22Rv1 (cell line): Measurements from ENCODE around the gene ADAMTSL2.

Experiments used
- H3K27ac ChIP-seq: fragments of 450-650 bp; 2 replicates; pipeline ENCODE4 v1.5.1; 2017
- CTCF ChIP-seq: fragments of 450-650 bp; IDR thresholded peaks from 2 replicates; pipeline ENCODE4 v1.5.1; 2017; ENCODE audit warnings: mild to moderate bottlenecking
- ZFX ChIP-seq: fragments of 450-650 bp; IDR thresholded peaks from 2 replicates; pipeline ENCODE4 v1.6.1; 2017; ENCODE audit warnings: antibody characterized with exemption, borderline replicate concordance

ADAMTSL2 gene

GRCh38 chr9:133607381-133607780 lies 72.9 kb downstream of the ADAMTSL2 start:
- no peak overlapping the region for H3K27ac ChIP-seq
- TF ChIP-seq CTCF (no peak), ZFX (no peak)

- no peak overlapping the region for H3K27ac ChIP-seq
- TF ChIP-seq CTCF: no peak
- TF ChIP-seq ZFX: no peak
Observed at GRCh38 chr9:133607976-133608375, 73.5 kb downstream of the ADAMTSL2 start.

- H3K27ac ChIP-seq: no peak overlapping the region
- TF ChIP-seq ZFX: no peak
- no peak for TF ChIP-seq CTCF
Observed at GRCh38 chr9:133608382-133608781, 73.9 kb downstream of the ADAMTSL2 start.

GRCh38 chr9:133608889-133609288 lies 74.4 kb downstream of the ADAMTSL2 start:
- TF ChIP-seq ZFX (no peak), CTCF (no peak)
- no peak overlapping the region for H3K27ac ChIP-seq

- H3K27ac ChIP-seq: no peak within 1 kb of the TSS
- no peak for TF ChIP-seq ZFX
- no peak for TF ChIP-seq CTCF
Observed at GRCh38 chr9:133609311-133610098, 75.0 kb downstream of the ADAMTSL2 start, which contains the start of gene FAM163B. Gene FAM163B (minus strand): TSS chr9:133609389. CDS start chr9:133580223, 29,166 bp downstream.

- no peak overlapping the region for H3K27ac ChIP-seq
- TF ChIP-seq CTCF (no peak), ZFX (no peak)
Observed at GRCh38 chr9:133610845-133611244, 76.3 kb downstream of the ADAMTSL2 start.

- H3K27ac ChIP-seq: no peak overlapping the region
- no peak for TF ChIP-seq ZFX
- TF ChIP-seq CTCF: no peak
Observed at GRCh38 chr9:133612051-133612450, 77.5 kb downstream of the ADAMTSL2 start.
